HCT116 (cell line): ENCODE measurements around the gene PSMC2.

ENCODE experiments used
- CTCF ChIP-seq, 3 experiments: fragments of 200-600 bp in 1 of 3; sonication (generic) in 1 of 3; IDR thresholded peaks in 2 of 3; conservative IDR thresholded peaks in 1 of 3; 2 replicates each; pipeline ENCODE4 v1.5.1; 2012 to 2017; ENCODE audit warnings: low read depth in 2 of 3, low read length in 2 of 3, antibody characterized with exemption in 1 of 3, borderline replicate concordance in 1 of 3, control low read depth in 1 of 3, mild to moderate bottlenecking in 1 of 3, mixed read lengths in 1 of 3, mixed run types in 1 of 3, moderate library complexity in 1 of 3; ENCODE audit not compliant: insufficient read depth in 1 of 3
- EZH2 ChIP-seq: fragments of 200-600 bp; sonication (generic); IDR thresholded peaks from 2 replicates; pipeline ENCODE4 v1.6.1; 2017; ENCODE audit warnings: antibody characterized with exemption, mixed run types
- JUND ChIP-seq: IDR thresholded peaks from 2 replicates; pipeline ENCODE4 v1.6.1; 2012
- POLR2A ChIP-seq: IDR thresholded peaks from 2 replicates; pipeline ENCODE4 v1.7.0; 2011; ENCODE audit warnings: borderline replicate concordance; ENCODE audit not compliant: insufficient read depth, insufficient read length; ENCODE audit errors: extremely low read depth
- RAD21 ChIP-seq: IDR thresholded peaks from 2 replicates; pipeline ENCODE4 v1.6.1; 2012; ENCODE audit warnings: low read depth, mild to moderate bottlenecking
- REST ChIP-seq: IDR thresholded peaks from 2 replicates; pipeline ENCODE4 v1.6.1; 2012; ENCODE audit warnings: low read depth
- SIN3A ChIP-seq: IDR thresholded peaks from 2 replicates; pipeline ENCODE4 v1.6.1; 2012; ENCODE audit warnings: low read depth
- TCF7L2 ChIP-seq: IDR thresholded peaks from 2 replicates; pipeline ENCODE4 v1.7.0; 2011; ENCODE audit warnings: borderline replicate concordance, inconsistent platforms; ENCODE audit not compliant: insufficient read depth, insufficient read length; ENCODE audit errors: extremely low read depth
- ZBTB33 ChIP-seq: IDR thresholded peaks from 2 replicates; pipeline ENCODE4 v1.6.1; 2011; ENCODE audit warnings: mild to moderate bottlenecking, low read length, moderate library complexity; ENCODE audit not compliant: insufficient replicate concordance; ENCODE audit errors: extremely low read depth

- TF ChIP-seq REST (no peak), CTCF (IDR thresholded peaks at IDR 0.05 in 2 of 3, conservative IDR thresholded peaks at IDR 0.05 in 1 of 3; ENCODE audit: borderline replicate concordance in 1 of 3, insufficient read depth in 1 of 3, low read depth in 2 of 3, low read length in 2 of 3) (no peak), SIN3A (no peak), RAD21 (no peak), ZBTB33 (no peak), JUND (no peak), TCF7L2 (no peak), EZH2 (no peak), POLR2A (no peak)
Measured at GRCh38 chr7:103395071-103395470, 47.6 kb downstream of the PSMC2 start.
